Erythroblast (primary cell): Measurements from ENCODE around the gene CACNA1G.

Experiments used
- GATA1 ChIP-seq: IDR thresholded peaks from 2 replicates; pipeline ENCODE4 v1.6.1; 2011; ENCODE audit warnings: low read depth, mild to moderate bottlenecking, control low read depth, low read length, moderate library complexity
- POLR2A ChIP-seq: IDR thresholded peaks from 2 replicates; pipeline ENCODE4 v1.6.1; 2011; ENCODE audit warnings: mild to moderate bottlenecking, low read length

DNA sequence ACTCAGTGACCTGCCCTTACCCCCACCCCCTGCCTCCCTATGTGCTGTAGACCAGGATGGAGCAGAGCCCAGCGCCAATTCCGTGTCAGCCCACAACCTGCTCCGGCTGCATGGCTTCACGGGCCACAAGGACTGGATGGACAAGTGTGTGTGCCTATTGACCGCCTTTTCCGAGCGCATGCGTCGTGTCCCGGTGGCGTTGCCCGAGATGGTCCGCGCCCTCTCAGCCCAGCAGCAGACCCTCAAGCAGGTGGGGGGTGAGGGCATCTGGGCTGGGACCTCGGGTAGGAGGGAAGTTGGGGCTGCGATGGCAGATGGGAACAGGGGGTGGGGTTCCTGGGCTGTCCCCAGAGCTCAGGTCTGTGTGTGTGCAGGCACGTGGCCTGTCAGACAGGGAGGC is 6.3 kb upstream of the CACNA1G start:
- no peak for TF ChIP-seq POLR2A
- no peak for TF ChIP-seq GATA1
